SK-N-SH (cell line): ENCODE results near the gene TUT7. TPM values are rescaled to one million over a fixed set of nuclear protein-coding genes. Genes with fewer than 3 reads are reported as not detected.

Source experiments
- CTCF ChIA-PET: fragments of 300-600, 350-600 bp; formaldehyde crosslinking; extraction: SDS; loops from one replicate; lab custom pipeline; 2021; lab: Yijun Ruan, JAX
- POLR2A ChIA-PET: fragments of 350-600 bp; sonication (Branson Sonifier 250); formaldehyde crosslinking; extraction: SDS; loops from one replicate; lab custom pipeline; 2020; ENCODE audit warnings: antibody characterized with exemption, inconsistent platforms; lab: Yijun Ruan, JAX
- DNase-seq: peaks from one replicate; pipeline ENCODE4 v3.0.0; 2012
- H2AFZ ChIP-seq: fragments of 200-600 bp; sonication (generic); 2 replicates; pipeline ENCODE4 v1.8.1; 2016; ENCODE audit warnings: antibody characterized with exemption, mild to moderate bottlenecking, low read depth
- H3F3A ChIP-seq: fragments of 200-600 bp; sonication (generic); replicated peaks from 2 replicates; pipeline ENCODE3; 2016; ENCODE audit warnings: antibody characterized with exemption, mild to moderate bottlenecking; ENCODE audit not compliant: insufficient read depth
- H3K27ac ChIP-seq, 2 experiments: fragments of 200-500 bp in 1 of 2; fragments of 200-600 bp in 1 of 2; sonication (Bioruptor generic) in 1 of 2; sonication (generic), shearing (Covaris generic) in 1 of 2; 2 replicates each; pipeline versions ENCODE4 v1.5.1 to v1.6.1; 2014 to 2016; ENCODE audit warnings: low read depth in 2 of 2, inconsistent platforms in 1 of 2, low read length in 1 of 2, mild to moderate bottlenecking in 1 of 2, mixed read lengths in 1 of 2
- H3K27me3 ChIP-seq: fragments of 200-600 bp; sonication (generic), shearing (Covaris generic); 2 replicates; pipeline ENCODE4 v1.6.1; 2016; ENCODE audit warnings: mixed run types; ENCODE audit not compliant: insufficient read depth
- H3K36me3 ChIP-seq, 2 experiments: fragments of 200-500 bp in 1 of 2; fragments of 200-600 bp in 1 of 2; sonication (Bioruptor generic) in 1 of 2; sonication (generic) in 1 of 2; replicated peaks in 1 of 2; 2 replicates each; pipeline versions ENCODE3 to v1.5.1; 2014 to 2016; ENCODE audit warnings: low read length in 1 of 2, mild to moderate bottlenecking in 1 of 2; ENCODE audit not compliant: insufficient read depth in 2 of 2, control insufficient read depth in 1 of 2
- H3K4me1 ChIP-seq, 2 experiments: fragments of 200-500 bp in 1 of 2; fragments of 200-600 bp in 1 of 2; sonication (Bioruptor generic) in 1 of 2; sonication (generic), shearing (Covaris generic) in 1 of 2; 2 replicates each; pipeline versions ENCODE4 v1.5.1 to v1.6.1; 2014 to 2016; ENCODE audit warnings: low read depth in 1 of 2, low read length in 1 of 2, mixed run types in 1 of 2; ENCODE audit not compliant: insufficient read depth in 2 of 2, control insufficient read depth in 1 of 2
- H3K4me2 ChIP-seq: fragments of 200-600 bp; sonication (generic), shearing (Covaris generic); 2 replicates; pipeline ENCODE4 v1.6.1; 2017; ENCODE audit warnings: mixed run types
- H3K4me3 ChIP-seq, 2 experiments: fragments of 200-500 bp in 1 of 2; fragments of 200-600 bp in 1 of 2; sonication (Bioruptor generic) in 1 of 2; sonication (generic), shearing (Covaris generic) in 1 of 2; 2 replicates each; pipeline versions ENCODE4 v1.5.1 to v1.8.1; 2014 to 2016; ENCODE audit warnings: low read depth in 2 of 2, inconsistent platforms in 1 of 2, low read length in 1 of 2, mild to moderate bottlenecking in 1 of 2, mixed read lengths in 1 of 2, moderate library complexity in 1 of 2
- H3K79me2 ChIP-seq: fragments of 200-600 bp; sonication (generic); 2 replicates; pipeline ENCODE4 v1.8.1; 2017; ENCODE audit warnings: mild to moderate bottlenecking; ENCODE audit not compliant: insufficient read depth
- H3K9ac ChIP-seq: fragments of 200-600 bp; sonication (generic); 2 replicates; pipeline ENCODE4 v1.6.1; 2017; ENCODE audit warnings: mixed run types
- H3K9me2 ChIP-seq: fragments of 200-600 bp; sonication (generic); 2 replicates; pipeline ENCODE4 v1.6.1; 2017; ENCODE audit warnings: mixed run types
- H3K9me3 ChIP-seq: fragments of 200-600 bp; sonication (generic); 2 replicates; pipeline ENCODE4 v1.6.1; 2017; ENCODE audit warnings: mixed run types, mild to moderate bottlenecking, moderate library complexity
- H4K20me1 ChIP-seq: fragments of 200-600 bp; sonication (generic); 2 replicates; pipeline ENCODE4 v1.6.1; 2017; ENCODE audit warnings: mild to moderate bottlenecking, mixed run types; ENCODE audit not compliant: insufficient read depth
- CHD2 ChIP-seq: fragments of 150-350 bp; IDR thresholded peaks from 2 replicates; pipeline ENCODE4 v1.6.1; 2018; ENCODE audit warnings: low read length; ENCODE audit not compliant: partially characterized antibody
- CTCF ChIP-seq: fragments of 200-600 bp; sonication (generic); IDR thresholded peaks from 2 replicates; pipeline ENCODE4 v1.6.1; 2017; ENCODE audit warnings: antibody characterized with exemption, mild to moderate bottlenecking, moderate library complexity
- ELF1 ChIP-seq: IDR thresholded peaks from 2 replicates; pipeline ENCODE4 v1.4.0; 2012
- EZH2phosphoT487 ChIP-seq: fragments of 200-600 bp; sonication (generic); IDR thresholded peaks from 2 replicates; pipeline ENCODE4 v1.6.1; 2017; ENCODE audit warnings: low read depth, mixed run types, mild to moderate bottlenecking, antibody characterized with exemption, moderate library complexity, borderline replicate concordance
- FOXJ3 ChIP-seq: sonication (generic); formaldehyde crosslinking; IDR thresholded peaks from 2 replicates; pipeline ENCODE4 v1.5.1; 2020; ENCODE audit warnings: mild to moderate bottlenecking, missing genetic modification reagents
- GABPA ChIP-seq: IDR thresholded peaks from 2 replicates; pipeline ENCODE4 v1.4.0; 2012; ENCODE audit warnings: low read depth, mild to moderate bottlenecking
- GATA2 ChIP-seq: sonication (generic); formaldehyde crosslinking; IDR thresholded peaks from 2 replicates; pipeline ENCODE4 v1.5.0; 2020; ENCODE audit warnings: mild to moderate bottlenecking, missing genetic modification reagents
- MEF2A ChIP-seq: IDR thresholded peaks from 2 replicates; pipeline ENCODE4 v1.4.0; 2012; ENCODE audit warnings: low read depth, borderline replicate concordance
- NFIC ChIP-seq: IDR thresholded peaks from 2 replicates; pipeline ENCODE4 v1.4.0; 2012; ENCODE audit warnings: borderline replicate concordance
- PBX3 ChIP-seq: IDR thresholded peaks from 2 replicates; pipeline ENCODE4; 2012
- POLR2AphosphoS5 ChIP-seq: IDR thresholded peaks from 2 replicates; pipeline ENCODE4 v1.6.1; 2012; ENCODE audit warnings: low read depth, low read length
- RFX5 ChIP-seq: IDR thresholded peaks from 2 replicates; pipeline ENCODE4 v1.6.1; 2012; ENCODE audit warnings: mild to moderate bottlenecking, improper control_type of control experiment, low read length
- RXRA ChIP-seq: IDR thresholded peaks from 2 replicates; pipeline ENCODE4 v1.4.0; 2012; ENCODE audit warnings: low read depth, mild to moderate bottlenecking, borderline replicate concordance
- YY1 ChIP-seq: IDR thresholded peaks from 2 replicates; pipeline ENCODE4 v1.4.0; 2012; ENCODE audit warnings: low read depth, mild to moderate bottlenecking
- ZBTB33 ChIP-seq: IDR thresholded peaks from 2 replicates; pipeline ENCODE4 v1.4.0; 2012; ENCODE audit warnings: low read depth, borderline replicate concordance
- WGBS: methylation state at CpG from one replicate; pipeline ENCODE4 v1.1.6; 2017; ENCODE audit warnings: low lambda C conversion rate; 5-methylcytosine and 5-hydroxymethylcytosine counted together
- polyA plus RNA-seq, 3 experiments: library from polyadenylated mRNA; depleted of rRNA; stranded (reverse); fragments of >200 nt; gene quantifications; 2 replicates each; pipeline ENCODE4 v1.2.3, GENCODE V29; 2012

The TUT7 gene
- polyA plus RNA-seq, 1 of the 3 experiments (the other 2 are of a cell fraction) = 6.7 TPM

- TF ChIP-seq YY1 = no peak
- TF ChIP-seq MEF2A = no peak
- no peak for TF ChIP-seq RXRA
- no peak for TF ChIP-seq GATA2
- TF ChIP-seq ELF1 = no peak
- no peak for TF ChIP-seq ZBTB33
- no peak for TF ChIP-seq EZH2phosphoT487
- TF ChIP-seq CHD2 = no peak
- TF ChIP-seq POLR2AphosphoS5 = no peak
- TF ChIP-seq PBX3 = no peak
- no peak for TF ChIP-seq NFIC
Observed at GRCh38 chr9:86259557-86259956, 94.7 kb downstream of the TUT7 start, which contains the start of gene C9orf153 (continued).

GRCh38 chr9:86257391-86257790 lies 96.8 kb downstream of the TUT7 start:
- no peaks in the 10 kb centered on the region for H3K9me3 ChIP-seq
- H3K79me2 ChIP-seq = no peaks in the 10 kb centered on the region
- POLR2A ChIA-PET = no interaction called here
- no peaks in the 10 kb centered on the region for H4K20me1 ChIP-seq
- no peaks in the 10 kb centered on the region for H3K9me2 ChIP-seq
- no peaks in the 10 kb centered on the region for H3K27me3 ChIP-seq
- H3K36me3 ChIP-seq = peaks cover 0 to 4% of the 10 kb centered on the region in 2 experiments
- H3F3A ChIP-seq = no peaks in the 10 kb centered on the region
- H3K9ac ChIP-seq = no peak overlapping the region
- WGBS = 68% methylated on average over 2 of the region's 2 CpGs
- CTCF ChIA-PET = interaction anchor here (1.1 to 1.4 kb wide), 3 partner anchors 18 to 25 kb away, joined by 3 to 4 read pairs (median 3); partner anchors contain the start of gene ISCA1
- H2AFZ ChIP-seq = no peak overlapping the region
- no peak overlapping the region for H3K4me3 ChIP-seq
- no peak overlapping the region for H3K4me2 ChIP-seq
- TF ChIP-seq CTCF (no peak), GABPA (no peak), YY1 (no peak), FOXJ3 (CRISPR knock-in tag) (no peak), ZBTB33 (no peak), RFX5 (no peak), ELF1 (no peak)
- no peak overlapping the region for H3K27ac ChIP-seq
- H3K4me1 ChIP-seq = peaks cover 0 to 5% of the 10 kb centered on the region in 2 experiments; a peak in 1 of 4 replicates
- no peak for DNase-seq
